ENCODE data around the gene ABAT. TPM values are rescaled to one million over a fixed set of nuclear protein-coding genes. Genes with fewer than 3 reads are reported as not detected.
"Not testable (repeated sequence)": the region's sequence is repeated elsewhere in the genome, so short reads cannot be mapped to it uniquely, and the experiment has no call there.

The ABAT gene
- polyA plus RNA-seq, 10 donors, result 13.0 to 22.5 (median 18.6) TPM

- no peak for DNase-seq
These were observed 26.6 kb upstream of the ABAT start for GRCh38 chr16:8647721-8648318.

GRCh38 chr16:8648877-8649276 lies 25.5 kb upstream of the ABAT start:
- DNase-seq, result no peak

- DNase-seq, result no peak
These were observed 24.4 kb upstream of the ABAT start for GRCh38 chr16:8649829-8650554.

- not testable (repeated sequence) for DNase-seq
These were observed 22.5 kb upstream of the ABAT start for GRCh38 chr16:8651958-8652357.

GRCh38 chr16:8655184-8655717 lies 19.2 kb upstream of the ABAT start:
- no peak for DNase-seq

GRCh38 chr16:8656376-8656775 lies 18.0 kb upstream of the ABAT start:
- no peak for DNase-seq

- DNase-seq, result peak; percentile 49 to 69 (median 49)
These were observed 13.5 kb upstream of the ABAT start for GRCh38 chr16:8660841-8661301.

- no peak for DNase-seq
These were observed 12.7 kb upstream of the ABAT start for GRCh38 chr16:8661703-8662102.

GRCh38 chr16:8663192-8664089 lies 11.0 kb upstream of the ABAT start:
- no peak for DNase-seq

GRCh38 chr16:8665529-8665928 lies 8.9 kb upstream of the ABAT start:
- no peak for DNase-seq

GRCh38 chr16:8667492-8667891 lies 6.9 kb upstream of the ABAT start:
- DNase-seq, result no peak

GRCh38 chr16:8668113-8668512 lies 6.3 kb upstream of the ABAT start:
- DNase-seq, result no peak

GRCh38 chr16:8669481-8669880 lies 4.9 kb upstream of the ABAT start:
- DNase-seq, result no peak

GRCh38 chr16:8670014-8670560 lies 4.3 kb upstream of the ABAT start:
- DNase-seq, result no peak

- DNase-seq, result peak in 1 of 3 donors; percentile 16
These were observed 605 bp upstream of the ABAT start for GRCh38 chr16:8673611-8674412.

GRCh38 chr16:8675183-8676159 lies 1.1 kb downstream of the ABAT start:
- no peak for DNase-seq

- no peak for DNase-seq
These were observed 1.7 kb downstream of the ABAT start for GRCh38 chr16:8676160-8676547.

GRCh38 chr16:8676737-8677375 lies 2.4 kb downstream of the ABAT start:
- DNase-seq, result peak in 1 of 3 donors; percentile 16

- DNase-seq, result no peak
These were observed 3.1 kb downstream of the ABAT start for GRCh38 chr16:8677481-8677880.

All from muscle of back (tissue), 11 donors.